ENCODE results near the gene IL1RN.
"Not testable (repeated sequence)": the region's sequence is repeated elsewhere in the genome, so short reads cannot be mapped to it uniquely, and the experiment has no call there.

Gene IL1RN

DNA sequence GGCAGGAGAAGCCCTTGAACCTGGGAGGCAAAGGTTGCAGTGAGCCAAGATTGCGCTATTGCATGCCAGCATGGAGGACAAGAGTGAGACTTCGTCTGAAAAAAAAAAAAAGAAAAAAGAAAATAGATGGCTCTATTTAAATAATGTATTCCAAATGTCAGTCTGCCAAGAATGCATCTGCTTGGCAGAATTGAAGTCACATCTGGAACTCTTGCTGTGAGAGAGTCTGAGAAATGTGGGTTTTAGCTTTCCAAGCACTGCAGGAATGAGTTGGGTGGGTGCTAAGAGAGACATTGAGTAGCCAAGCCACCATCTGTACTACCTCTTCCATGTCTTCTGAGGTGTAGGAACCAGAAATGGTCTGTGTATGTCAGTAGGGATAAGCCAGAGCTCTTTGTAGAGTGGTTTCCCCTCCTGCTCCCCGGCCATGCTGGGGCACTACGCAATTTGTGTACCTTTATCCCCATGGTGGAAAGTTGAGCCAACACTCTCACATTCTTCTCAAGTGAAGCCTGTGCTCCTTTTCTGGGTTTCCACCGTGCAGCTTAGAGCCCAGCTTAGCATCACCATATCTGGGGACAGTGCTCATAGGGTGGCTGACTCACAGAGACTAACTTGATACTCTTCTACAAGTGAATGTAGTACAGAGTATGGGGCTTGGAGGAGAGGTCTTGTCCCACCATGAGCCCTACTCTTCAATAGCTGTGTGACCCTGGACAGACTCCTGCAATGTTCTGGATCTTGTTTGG, 34.4 kb upstream of the IL1RN start:
- Histone ChIP-seq H3K36me3 (replicated peaks) (no peaks in the 10 kb centered on the region), H3K9me3 (no peaks in the 10 kb centered on the region), H3K27me3 (ENCODE audit: low read depth) (peaks cover 2% of the 10 kb centered on the region; the same call in 1 of the 2 replicates), H3K4me3 (no peak overlapping the region), H3K4me1 (no peaks in the 10 kb centered on the region)
- in situ Hi-C loops (cut with MboI; ENCODE audit: low sequenced_read_pairs) = no loop called here
- no peak for DNase-seq (ENCODE audit: low spot score in 2 of 2)

DNA sequence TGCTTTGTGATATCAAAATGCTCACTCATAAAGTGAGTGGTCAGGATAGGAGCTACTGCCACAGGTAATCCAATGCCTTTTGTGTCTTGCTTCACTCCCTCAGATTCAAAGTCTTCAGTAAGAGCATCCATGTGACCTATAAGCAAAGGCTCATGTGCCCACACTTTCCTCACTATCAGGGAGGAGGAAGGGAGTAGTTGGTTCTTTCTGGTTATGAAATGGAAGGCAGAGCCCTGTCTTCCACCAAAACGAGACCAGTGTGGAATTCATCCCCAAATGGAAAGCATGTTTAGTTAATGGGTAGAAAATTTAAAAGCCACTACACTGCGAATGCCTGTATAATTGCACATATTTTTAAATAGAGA, 33.8 kb upstream of the IL1RN start:
- in situ Hi-C loops (cut with MboI; ENCODE audit: low sequenced_read_pairs) = no loop called here
- Histone ChIP-seq H3K36me3 (replicated peaks) (no peaks in the 10 kb centered on the region), H3K9me3 (no peaks in the 10 kb centered on the region), H3K4me3 (no peak overlapping the region), H3K27me3 (ENCODE audit: low read depth) (peaks cover 2% of the 10 kb centered on the region; the same call in 1 of the 2 replicates), H3K4me1 (no peaks in the 10 kb centered on the region)
- DNase-seq (ENCODE audit: low spot score in 2 of 2) = no peak

DNA sequence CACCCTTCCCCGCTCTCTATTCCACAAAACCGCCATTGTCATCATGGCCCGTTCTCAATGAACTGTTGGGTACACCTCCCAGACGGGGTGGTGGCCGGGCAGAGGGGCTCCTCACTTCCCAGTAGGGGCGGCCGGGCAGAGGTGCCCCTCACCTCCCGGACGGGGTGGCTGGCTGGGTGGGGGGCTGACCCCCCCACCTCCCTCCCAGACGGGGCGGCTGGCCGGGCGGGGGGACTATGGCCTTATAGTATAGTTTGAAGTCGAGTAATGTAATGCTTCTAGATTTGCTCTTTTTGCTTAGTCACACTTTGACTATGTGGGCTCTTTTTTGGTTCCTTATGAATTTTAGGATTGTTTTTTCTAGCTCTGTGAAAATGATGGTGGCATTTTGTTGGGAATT, 31.1 kb upstream of the IL1RN start:
- H3K27me3 ChIP-seq (ENCODE audit: low read depth); DNase-seq (ENCODE audit: low spot score in 2 of 2); in situ Hi-C loops (cut with MboI; ENCODE audit: low sequenced_read_pairs); H3K9me3 ChIP-seq; H3K4me1 ChIP-seq; H3K4me3 ChIP-seq; H3K36me3 ChIP-seq (replicated peaks): not testable (repeated sequence)

DNA sequence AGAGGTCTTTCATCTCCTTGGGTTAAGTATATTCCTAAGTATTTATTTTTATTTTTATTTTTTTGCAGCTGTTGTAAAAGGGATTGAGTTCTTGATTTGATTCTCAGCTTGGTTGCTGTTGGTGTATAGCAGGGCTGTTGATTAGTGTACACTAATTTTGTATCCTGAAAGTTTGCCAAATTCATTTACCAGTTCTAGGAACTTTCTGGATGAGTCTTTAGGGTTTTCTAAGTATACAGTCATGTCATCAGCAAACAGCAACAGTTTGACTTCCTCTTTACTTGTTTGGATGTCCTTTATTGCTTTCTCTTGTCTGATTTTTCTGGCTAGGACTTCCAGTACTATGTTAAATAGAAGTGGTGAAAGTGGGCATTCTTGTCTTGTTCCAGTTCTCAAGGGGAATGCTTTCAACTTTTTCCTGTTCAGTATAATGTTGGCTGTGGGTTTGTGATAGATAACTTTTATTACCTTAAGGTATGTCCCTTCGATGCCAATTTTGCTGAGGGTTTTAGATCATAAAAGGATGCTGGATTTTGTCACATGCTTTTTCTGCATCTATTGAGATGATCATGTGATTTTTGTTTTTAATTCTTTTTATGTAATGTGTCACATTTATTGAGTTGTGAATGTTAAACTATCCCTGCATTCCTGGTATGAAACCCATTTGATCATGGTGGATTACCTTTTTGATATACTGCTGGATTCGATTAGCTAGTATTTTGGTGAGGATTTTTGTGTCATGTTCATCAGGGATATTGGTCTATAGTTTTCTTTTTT, 30.4 kb upstream of the IL1RN start:
- H3K9me3 ChIP-seq; H3K36me3 ChIP-seq (replicated peaks); H3K27me3 ChIP-seq (ENCODE audit: low read depth); H3K4me3 ChIP-seq; H3K4me1 ChIP-seq; in situ Hi-C loops (cut with MboI; ENCODE audit: low sequenced_read_pairs); DNase-seq (ENCODE audit: low spot score in 2 of 2): not testable (repeated sequence)

DNA sequence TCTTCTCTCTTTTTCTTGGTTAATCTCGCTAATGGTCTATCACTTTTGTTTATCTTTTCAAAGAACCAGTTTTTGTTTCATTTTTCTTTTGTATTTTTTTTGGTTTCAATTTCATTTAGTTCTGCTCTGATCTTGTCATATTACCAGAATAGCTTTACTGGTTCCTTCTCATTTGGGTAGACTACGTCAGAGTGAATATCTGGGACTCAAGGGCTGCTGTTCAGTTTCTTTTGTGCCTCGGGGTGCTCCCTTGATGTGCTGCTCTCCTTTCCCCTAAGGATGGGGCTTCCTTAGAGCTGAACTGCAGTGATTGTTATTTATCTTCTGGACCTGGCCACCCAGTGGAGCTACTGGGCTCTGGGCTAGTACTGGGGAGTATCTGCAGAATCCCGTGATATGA, 29.4 kb upstream of the IL1RN start:
- no peaks in the 10 kb centered on the region for H3K36me3 ChIP-seq (replicated peaks)
- H3K4me1 ChIP-seq = no peaks in the 10 kb centered on the region
- H3K4me3 ChIP-seq = no peak overlapping the region
- H3K9me3 ChIP-seq = no peaks in the 10 kb centered on the region
- peaks cover 2% of the 10 kb centered on the region; the same call in 1 of the 2 replicates for H3K27me3 ChIP-seq (ENCODE audit: low read depth)
- DNase-seq (ENCODE audit: low spot score in 2 of 2) = no peak
- in situ Hi-C loops (cut with MboI; ENCODE audit: low sequenced_read_pairs) = no loop called here

DNA sequence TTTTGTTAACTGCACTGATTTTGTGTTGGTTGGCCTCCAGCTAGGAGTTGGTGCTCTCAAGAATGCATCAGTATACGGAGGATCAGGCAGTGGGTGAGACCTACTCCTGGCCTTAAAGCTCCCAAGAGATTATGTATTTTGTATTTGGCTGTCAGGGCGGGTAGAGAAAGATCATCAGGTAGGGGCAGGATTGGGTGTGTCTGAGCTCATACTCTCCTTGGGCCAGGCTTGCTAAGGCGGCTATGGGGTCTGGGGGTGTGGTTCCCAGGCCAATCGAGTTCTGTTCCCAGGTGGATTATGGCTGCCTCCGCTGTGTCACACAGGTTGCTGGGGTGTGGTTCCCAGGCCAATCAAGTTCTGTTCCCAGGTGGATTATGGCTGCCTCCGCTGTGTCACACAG, 28.9 kb upstream of the IL1RN start:
- H3K27me3 ChIP-seq (ENCODE audit: low read depth) = peaks cover 2% of the 10 kb centered on the region; the same call in 1 of the 2 replicates
- in situ Hi-C loops (cut with MboI; ENCODE audit: low sequenced_read_pairs) = no loop called here
- no peaks in the 10 kb centered on the region for H3K36me3 ChIP-seq (replicated peaks)
- no peaks in the 10 kb centered on the region for H3K9me3 ChIP-seq
- DNase-seq (ENCODE audit: low spot score in 2 of 2) = no peak
- no peaks in the 10 kb centered on the region for H3K4me1 ChIP-seq
- H3K4me3 ChIP-seq = no peak overlapping the region

DNA sequence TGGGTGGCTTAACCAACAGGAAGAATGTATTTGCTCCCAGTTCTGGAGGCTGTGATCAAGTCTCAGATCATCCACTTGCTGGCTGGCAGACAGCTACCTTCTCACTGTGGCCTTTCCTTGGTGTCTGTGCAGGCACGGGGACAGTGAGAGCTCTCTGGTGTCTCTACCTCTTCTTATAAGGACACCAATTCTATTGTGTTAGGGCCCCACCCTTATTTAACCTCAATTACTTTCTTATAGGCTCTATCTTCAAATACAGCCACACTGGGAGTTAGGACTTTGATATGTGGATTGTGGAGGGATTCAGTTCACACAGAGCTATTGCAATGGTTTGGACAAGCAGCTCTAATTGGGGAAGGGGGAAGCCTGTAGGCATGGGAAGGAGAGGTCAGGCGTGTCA, 25.3 kb upstream of the IL1RN start:
- Histone ChIP-seq H3K36me3 (replicated peaks) (no peaks in the 10 kb centered on the region), H3K9me3 (no peaks in the 10 kb centered on the region), H3K4me3 (no peak overlapping the region), H3K4me1 (no peaks in the 10 kb centered on the region), H3K27me3 (ENCODE audit: low read depth) (no peaks in the 10 kb centered on the region)
- in situ Hi-C loops (cut with MboI; ENCODE audit: low sequenced_read_pairs) = no loop called here
- DNase-seq (ENCODE audit: low spot score in 2 of 2) = no peak

DNA sequence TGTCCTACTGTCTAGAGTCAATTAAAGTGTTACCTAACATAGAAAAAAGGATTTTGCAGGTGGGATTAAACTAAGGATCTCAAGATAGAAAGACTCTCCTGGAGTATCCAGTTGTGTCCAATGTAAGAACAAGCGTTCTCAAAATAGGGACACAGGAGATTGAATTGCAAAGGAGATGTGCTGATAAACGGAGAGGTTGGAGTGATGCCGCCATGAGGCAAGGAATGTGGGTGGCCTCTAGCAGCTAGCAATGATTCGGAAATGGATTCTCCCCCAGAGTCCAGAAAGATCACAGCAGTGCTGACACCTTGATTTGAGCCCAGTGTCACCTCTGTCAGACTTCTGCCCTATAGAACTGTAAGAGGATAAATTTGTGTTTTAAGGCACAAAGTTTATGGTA, 24.1 kb upstream of the IL1RN start:
- DNase-seq (ENCODE audit: low spot score in 2 of 2) = no peak
- in situ Hi-C loops (cut with MboI; ENCODE audit: low sequenced_read_pairs) = no loop called here
- no peaks in the 10 kb centered on the region for H3K4me1 ChIP-seq

DNA sequence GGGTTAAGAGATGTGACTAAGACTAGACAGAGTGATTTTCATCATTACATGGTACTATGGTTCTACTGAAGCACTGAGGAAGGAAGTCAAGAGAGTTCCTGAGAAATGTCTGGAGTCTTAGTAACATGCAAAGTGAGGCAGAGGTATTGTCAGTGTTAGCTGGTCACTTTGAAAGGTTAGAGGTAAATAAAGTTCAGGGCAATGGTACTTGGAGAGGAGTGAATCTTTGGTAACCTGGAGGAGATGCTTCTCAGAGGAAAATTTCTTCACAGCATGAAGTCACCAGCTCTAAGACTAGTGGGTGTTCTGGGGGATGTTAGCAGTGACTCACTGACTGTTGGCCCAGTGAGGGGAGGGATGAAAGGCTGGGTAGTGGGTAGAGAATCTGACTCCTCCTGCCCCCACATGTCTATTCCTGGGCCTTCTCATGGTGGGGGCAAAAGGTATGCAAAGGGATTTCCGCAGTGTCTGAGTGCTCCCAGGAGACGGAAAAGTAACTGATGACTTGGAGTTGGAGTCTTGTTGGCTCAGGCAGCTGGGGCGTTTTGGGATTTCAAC, 23.3 kb upstream of the IL1RN start:
- Histone ChIP-seq H3K4me3 (no peak overlapping the region), H3K27me3 (ENCODE audit: low read depth) (no peaks in the 10 kb centered on the region), H3K4me1 (no peaks in the 10 kb centered on the region), H3K9me3 (no peaks in the 10 kb centered on the region), H3K36me3 (replicated peaks) (no peaks in the 10 kb centered on the region)
- in situ Hi-C loops (cut with MboI; ENCODE audit: low sequenced_read_pairs) = no loop called here
- DNase-seq (ENCODE audit: low spot score in 2 of 2) = no peak

More for the DNA sequence above, 24.1 kb upstream of the IL1RN start:
- no peak overlapping the region for H3K4me3 ChIP-seq
- H3K27me3 ChIP-seq (ENCODE audit: low read depth) = no peaks in the 10 kb centered on the region
- H3K9me3 ChIP-seq = no peaks in the 10 kb centered on the region
- no peaks in the 10 kb centered on the region for H3K36me3 ChIP-seq (replicated peaks)

DNA sequence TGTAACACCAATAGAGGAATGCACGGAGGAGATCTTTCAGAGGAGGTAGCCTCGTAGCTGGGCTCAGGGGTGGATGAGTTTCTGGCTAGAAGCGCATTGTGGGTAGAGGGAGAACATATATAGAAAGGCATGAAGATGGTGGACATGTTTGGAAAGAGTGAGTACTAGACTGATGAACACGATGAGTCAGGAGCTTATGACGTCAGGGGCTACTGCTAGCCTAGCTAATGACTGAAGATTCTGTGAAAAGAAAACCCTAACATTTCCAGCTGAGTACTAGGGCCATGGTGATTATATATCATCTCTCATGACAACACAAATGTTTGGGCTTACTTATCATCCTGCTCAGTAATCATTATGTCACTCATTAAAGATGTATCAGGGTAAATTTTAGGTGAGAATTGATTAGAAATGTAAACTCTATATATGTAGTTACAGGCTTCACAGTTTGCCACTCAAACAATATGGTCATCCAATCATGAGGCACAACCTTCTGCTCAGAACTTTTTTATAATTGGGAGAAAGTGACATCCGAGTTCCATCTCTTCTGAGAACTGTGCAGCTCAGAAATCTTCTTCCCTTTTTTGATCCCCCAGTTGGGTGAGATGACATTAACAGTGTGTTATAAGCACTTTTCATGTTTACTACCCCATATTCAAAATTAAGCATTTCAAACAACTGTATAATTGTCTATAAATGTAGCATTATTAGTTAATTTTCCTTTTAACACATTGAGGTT, 22.2 kb upstream of the IL1RN start:
- H3K36me3 ChIP-seq (replicated peaks) = no peaks in the 10 kb centered on the region
- H3K9me3 ChIP-seq = no peaks in the 10 kb centered on the region
- no peaks in the 10 kb centered on the region for H3K27me3 ChIP-seq (ENCODE audit: low read depth)
- no peaks in the 10 kb centered on the region for H3K4me1 ChIP-seq
- in situ Hi-C loops (cut with MboI; ENCODE audit: low sequenced_read_pairs) = no loop called here
- H3K4me3 ChIP-seq = no peak overlapping the region
- no peak for DNase-seq (ENCODE audit: low spot score in 2 of 2)

DNA sequence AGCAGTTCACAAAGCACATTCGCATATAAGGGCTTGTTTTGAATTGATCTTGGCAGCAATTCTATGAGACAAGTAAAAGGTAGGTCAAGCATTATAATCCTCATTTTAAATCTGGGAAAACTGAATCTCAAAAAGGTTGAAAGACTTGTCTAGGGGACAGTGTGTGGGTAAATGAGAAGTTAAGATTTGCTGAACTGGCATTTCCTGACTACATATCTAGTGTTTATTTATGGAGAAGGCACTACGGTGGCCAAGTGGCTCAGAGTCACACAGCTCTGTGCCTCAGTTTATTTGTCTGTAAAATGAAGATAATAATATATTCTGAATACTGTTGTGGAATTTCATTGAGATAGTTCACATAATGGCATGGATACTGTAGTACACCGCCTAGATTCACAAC, 16.3 kb upstream of the IL1RN start:
- H3K27me3 ChIP-seq (ENCODE audit: low read depth) = no peaks in the 10 kb centered on the region
- H3K36me3 ChIP-seq (replicated peaks) = no peaks in the 10 kb centered on the region
- in situ Hi-C loops (cut with MboI; ENCODE audit: low sequenced_read_pairs) = no loop called here
- no peaks in the 10 kb centered on the region for H3K4me1 ChIP-seq
- no peak overlapping the region for H3K4me3 ChIP-seq
- no peak for DNase-seq (ENCODE audit: low spot score in 2 of 2)
- no peaks in the 10 kb centered on the region for H3K9me3 ChIP-seq

DNA sequence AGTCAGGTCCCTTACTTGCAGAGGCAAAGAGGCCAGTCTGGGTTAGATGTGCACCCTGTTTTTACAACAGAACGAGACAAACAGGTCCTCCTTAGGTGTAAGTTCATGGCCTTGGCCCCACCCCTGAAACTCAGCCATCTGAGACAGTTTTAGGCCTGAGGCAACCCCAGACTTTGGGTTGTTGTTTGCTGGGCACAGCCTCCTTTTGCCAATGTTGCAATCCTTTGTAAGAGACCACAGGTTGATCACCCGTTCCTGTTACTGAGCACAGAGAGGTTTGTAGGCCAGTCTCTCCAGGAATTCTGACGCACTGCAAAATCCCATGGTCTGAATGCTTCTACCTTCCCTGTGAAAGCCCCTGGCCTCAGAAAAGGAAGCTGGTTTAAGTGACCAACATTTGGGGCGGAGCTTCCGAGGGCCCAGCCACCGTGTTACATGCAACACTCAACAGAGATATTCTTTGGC, 15.5 kb upstream of the IL1RN start:
- in situ Hi-C loops (cut with MboI; ENCODE audit: low sequenced_read_pairs) = no loop called here
- Histone ChIP-seq H3K4me3 (no peak overlapping the region), H3K36me3 (replicated peaks) (no peaks in the 10 kb centered on the region), H3K9me3 (no peaks in the 10 kb centered on the region), H3K4me1 (no peaks in the 10 kb centered on the region), H3K27me3 (ENCODE audit: low read depth) (no peaks in the 10 kb centered on the region)
- DNase-seq (ENCODE audit: low spot score in 2 of 2) = no peak

DNA sequence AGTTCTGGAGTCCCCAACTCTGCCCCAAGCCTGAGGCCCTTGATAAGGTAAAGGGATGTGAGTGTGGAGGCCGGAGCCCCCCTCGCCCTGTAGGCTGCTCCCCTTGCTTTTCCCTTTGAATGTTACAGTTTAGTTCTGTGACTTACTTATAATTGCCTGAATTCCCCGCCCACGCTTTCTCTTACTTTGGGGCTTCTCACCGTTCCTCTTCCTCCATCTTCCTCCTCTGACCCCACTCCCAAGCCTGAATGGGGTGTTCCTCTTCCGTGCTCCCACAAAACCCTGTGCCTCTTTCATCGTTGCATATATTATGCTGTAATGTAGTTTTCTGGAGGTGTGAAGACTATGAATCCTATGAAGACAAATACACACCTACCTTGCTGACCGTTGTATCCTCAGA, 15.0 kb upstream of the IL1RN start:
- Histone ChIP-seq H3K36me3 (replicated peaks) (no peaks in the 10 kb centered on the region), H3K27me3 (ENCODE audit: low read depth) (no peaks in the 10 kb centered on the region), H3K4me3 (no peak overlapping the region), H3K4me1 (no peaks in the 10 kb centered on the region), H3K9me3 (no peaks in the 10 kb centered on the region)
- DNase-seq (ENCODE audit: low spot score in 2 of 2) = no peak
- in situ Hi-C loops (cut with MboI; ENCODE audit: low sequenced_read_pairs) = no loop called here

DNA sequence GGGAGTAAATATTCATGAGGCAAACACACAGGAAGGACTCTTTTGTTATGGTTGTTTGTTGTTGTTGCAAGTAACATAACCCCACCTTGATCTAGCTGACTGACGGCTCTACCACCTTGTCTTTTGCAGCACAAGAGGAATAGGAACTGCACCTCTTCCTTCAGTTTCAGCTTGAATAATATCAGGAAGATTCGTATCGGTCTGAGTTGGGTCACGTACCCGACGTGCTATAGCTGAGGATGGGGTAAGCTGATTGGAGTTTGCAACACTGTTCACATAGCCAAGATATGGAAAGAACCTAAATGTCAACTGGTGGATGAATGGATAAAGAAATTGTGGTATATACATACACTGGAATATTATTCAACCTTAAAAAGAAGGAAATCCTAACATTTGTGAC, 14.5 kb upstream of the IL1RN start:
- no peaks in the 10 kb centered on the region for H3K27me3 ChIP-seq (ENCODE audit: low read depth)
- in situ Hi-C loops (cut with MboI; ENCODE audit: low sequenced_read_pairs) = no loop called here
- no peaks in the 10 kb centered on the region for H3K4me1 ChIP-seq
- H3K36me3 ChIP-seq (replicated peaks) = no peaks in the 10 kb centered on the region
- DNase-seq (ENCODE audit: low spot score in 2 of 2) = no peak
- no peaks in the 10 kb centered on the region for H3K9me3 ChIP-seq
- H3K4me3 ChIP-seq = no peak overlapping the region

All from HAP-1 (cell line).